ENCODE measurements around the gene AGTRAP. TPM values are rescaled to one million over a fixed set of nuclear protein-coding genes. Genes with fewer than 3 reads are reported as not detected.

Gene AGTRAP
- total RNA-seq, 1 donor from 2014 or later = 95.6 TPM

DNA sequence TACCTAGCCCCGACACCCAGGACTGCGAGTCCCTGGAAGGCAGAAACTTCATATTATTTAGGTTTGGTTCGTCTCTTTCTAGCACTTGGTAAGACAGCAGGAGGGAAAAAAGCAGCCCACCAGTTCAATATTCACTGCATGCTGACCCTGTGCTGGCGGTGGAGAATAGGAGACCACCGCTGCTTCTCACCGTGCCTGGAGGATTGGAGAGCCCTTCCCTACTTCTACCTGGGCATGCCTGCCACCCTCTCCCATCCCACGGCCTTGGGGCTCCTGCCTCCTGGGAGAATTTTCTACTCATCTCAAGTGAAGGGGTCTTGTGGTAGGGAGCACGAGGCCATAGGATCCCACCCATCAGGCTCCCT, 64.4 kb downstream of the AGTRAP start:
- TF ChIP-seq, protein P1, sequence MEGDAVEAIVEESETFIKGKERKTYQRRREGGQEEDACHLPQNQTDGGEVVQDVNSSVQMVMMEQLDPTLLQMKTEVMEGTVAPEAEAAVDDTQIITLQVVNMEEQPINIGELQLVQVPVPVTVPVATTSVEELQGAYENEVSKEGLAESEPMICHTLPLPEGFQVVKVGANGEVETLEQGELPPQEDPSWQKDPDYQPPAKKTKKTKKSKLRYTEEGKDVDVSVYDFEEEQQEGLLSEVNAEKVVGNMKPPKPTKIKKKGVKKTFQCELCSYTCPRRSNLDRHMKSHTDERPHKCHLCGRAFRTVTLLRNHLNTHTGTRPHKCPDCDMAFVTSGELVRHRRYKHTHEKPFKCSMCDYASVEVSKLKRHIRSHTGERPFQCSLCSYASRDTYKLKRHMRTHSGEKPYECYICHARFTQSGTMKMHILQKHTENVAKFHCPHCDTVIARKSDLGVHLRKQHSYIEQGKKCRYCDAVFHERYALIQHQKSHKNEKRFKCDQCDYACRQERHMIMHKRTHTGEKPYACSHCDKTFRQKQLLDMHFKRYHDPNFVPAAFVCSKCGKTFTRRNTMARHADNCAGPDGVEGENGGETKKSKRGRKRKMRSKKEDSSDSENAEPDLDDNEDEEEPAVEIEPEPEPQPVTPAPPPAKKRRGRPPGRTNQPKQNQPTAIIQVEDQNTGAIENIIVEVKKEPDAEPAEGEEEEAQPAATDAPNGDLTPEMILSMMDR (IDR thresholded peaks at IDR 0.05) = no peak
- H3K9me3 ChIP-seq = no peaks in the 10 kb centered on the region
- no peak for DNase-seq (ENCODE audit: low spot score in 2 of 2)
- H3K4me3 ChIP-seq = no peak overlapping the region
- H3K27ac ChIP-seq = no peak overlapping the region
- peaks cover 26 to 42% of the 10 kb centered on the region in 2 donors for H3K36me3 ChIP-seq
- no peaks in the 10 kb centered on the region for H3K27me3 ChIP-seq
- intact Hi-C loops (cut with DNase I) = no loop called here
- H3K4me1 ChIP-seq = peaks cover 19 to 36% of the 10 kb centered on the region in 2 donors

Other genes starting within 250 kb of the AGTRAP start
- 6.1 TPM for gene FBXO2, start 81.7 kb upstream of the AGTRAP start, total RNA-seq
- 62.7 TPM for gene FBXO44, start 81.3 kb upstream of the AGTRAP start, total RNA-seq
- 7.9 TPM for gene FBXO6, start 71.9 kb upstream of the AGTRAP start, total RNA-seq
- gene MAD2L2, start 55.0 kb upstream of the AGTRAP start, total RNA-seq = 18.3 TPM
- 1.8 TPM for gene DRAXIN, start 44.4 kb upstream of the AGTRAP start, total RNA-seq
- not detected for gene C1orf167, start 26.1 kb downstream of the AGTRAP start, total RNA-seq
- 48.4 TPM for gene MTHFR, start 69.8 kb downstream of the AGTRAP start, total RNA-seq
- gene CLCN6, start 70.1 kb downstream of the AGTRAP start, total RNA-seq = 18.6 TPM
- gene NPPA, start 111.6 kb downstream of the AGTRAP start, total RNA-seq = not detected
- gene NPPB, start 122.8 kb downstream of the AGTRAP start, total RNA-seq = not detected
- gene KIAA2013, start 190.3 kb downstream of the AGTRAP start, total RNA-seq = 206 TPM
- 79.9 TPM for gene PLOD1, start 198.6 kb downstream of the AGTRAP start, total RNA-seq
- 85.6 TPM for gene MFN2, start 244.3 kb downstream of the AGTRAP start, total RNA-seq